Left ventricle myocardium inferior (tissue), 1 donor: ENCODE data around the gene KRT12. TPM values are rescaled to one million over a fixed set of nuclear protein-coding genes. Genes with fewer than 3 reads are reported as not detected.

ENCODE experiments used
- DNase-seq: peaks from one replicate; pipeline ENCODE4 v3.0.0-alpha.2; 2020
- H3K27ac ChIP-seq: fragments of 200-600 bp; replicated peaks from 2 replicates; pipeline ENCODE4 v1.8.0; 2021
- H3K27me3 ChIP-seq: fragments of 200-600 bp; 2 replicates; pipeline ENCODE4 v1.8.0; 2021; ENCODE audit warnings: low read depth
- H3K36me3 ChIP-seq: fragments of 200-600 bp; 2 replicates; pipeline ENCODE4 v1.8.0; 2021
- H3K4me1 ChIP-seq: fragments of 200-600 bp; 2 replicates; pipeline ENCODE4 v1.8.0; 2021
- H3K4me3 ChIP-seq: fragments of 200-600 bp; 2 replicates; pipeline ENCODE4 v1.8.0; 2021; ENCODE audit warnings: mild to moderate bottlenecking, moderate library complexity
- H3K9me3 ChIP-seq: fragments of 200-600 bp; replicated peaks from 2 replicates; pipeline ENCODE4 v1.8.0; 2021
- CTCF ChIP-seq: fragments of 200-600 bp; IDR thresholded peaks from 2 replicates; pipeline ENCODE4 v1.8.0; 2021; ENCODE audit warnings: antibody characterized with exemption, mild to moderate bottlenecking, borderline replicate concordance
- intact Hi-C: fragments of 100-400 bp; cut with micrococcal nuclease; formaldehyde crosslinking; loops from one replicate; pipeline ENCODE4 v1.11.0; 2022
- total RNA-seq: library from RNA; stranded (reverse); fragmentation: NEBNext Ultra II Directional; extraction: Animal tissue kit (Norgen Biotek cat#: 25700); gene quantifications from one replicate; pipeline ENCODE4 v1.2.1, GENCODE V29; 2021
- donor health status: DM: no; HTN: yes; CAD: no; lungs with severe emphysema.

Gene KRT12
- total RNA-seq, 1 donor from 2014 or later: not detected

GRCh38 chr17:40896916-40897455 lies 30.0 kb upstream of the KRT12 start:
- Histone ChIP-seq H3K4me1 (no peaks in the 10 kb centered on the region), H3K27me3 (peaks cover 79% of the 10 kb centered on the region), H3K9me3 (no peaks in the 10 kb centered on the region), H3K4me3 (no peak overlapping the region), H3K36me3 (no peaks in the 10 kb centered on the region), H3K27ac (no peak overlapping the region)
- no peak for TF ChIP-seq CTCF
- no peak for DNase-seq
- intact Hi-C loops: no loop called here

GRCh38 chr17:40895106-40895730 lies 28.2 kb upstream of the KRT12 start:
- H3K27ac ChIP-seq: no peak overlapping the region
- no peak for TF ChIP-seq CTCF
- H3K9me3 ChIP-seq: no peaks in the 10 kb centered on the region
- no peaks in the 10 kb centered on the region for H3K4me1 ChIP-seq
- no peak overlapping the region for H3K4me3 ChIP-seq
- intact Hi-C loops: no loop called here
- DNase-seq: no peak
- peaks cover 81% of the 10 kb centered on the region for H3K27me3 ChIP-seq
- no peaks in the 10 kb centered on the region for H3K36me3 ChIP-seq

- Histone ChIP-seq H3K27me3 (peaks cover 60% of the 10 kb centered on the region), H3K27ac (no peak overlapping the region), H3K9me3 (no peaks in the 10 kb centered on the region), H3K4me3 (no peak overlapping the region), H3K36me3 (no peaks in the 10 kb centered on the region), H3K4me1 (no peaks in the 10 kb centered on the region)
- intact Hi-C loops: no loop called here
- TF ChIP-seq CTCF: no peak
- DNase-seq: no peak
These were observed 21.2 kb upstream of the KRT12 start for GRCh38 chr17:40888196-40888720.

- no peak overlapping the region for H3K4me3 ChIP-seq
- intact Hi-C loops: no loop called here
- H3K4me1 ChIP-seq: no peaks in the 10 kb centered on the region
- no peaks in the 10 kb centered on the region for H3K36me3 ChIP-seq
- peaks cover 40% of the 10 kb centered on the region for H3K27me3 ChIP-seq
- TF ChIP-seq CTCF: no peak
- DNase-seq: no peak
- H3K9me3 ChIP-seq: no peaks in the 10 kb centered on the region
- no peak overlapping the region for H3K27ac ChIP-seq
These were observed 19.1 kb upstream of the KRT12 start for GRCh38 chr17:40886090-40886489.

GRCh38 chr17:40884708-40885512 lies 17.9 kb upstream of the KRT12 start, which contains the start of gene KRT20:
Gene KRT20, minus strand, starts transcription at chr17:40885242. Its CDS starts 57 bp downstream, at chr17:40885185.
- Histone ChIP-seq H3K27me3 (peaks cover 36% of the 10 kb centered on the region), H3K4me3 (no peak within 1 kb of the TSS), H3K9me3 (no peaks in the 10 kb centered on the region), H3K27ac (no peak within 1 kb of the TSS), H3K4me1 (no peaks in the 10 kb centered on the region), H3K36me3 (no peaks in the 10 kb centered on the region)
- no peak for DNase-seq
- no peak for TF ChIP-seq CTCF
- intact Hi-C loops: no loop called here
